Activated T-cell treated with anti-CD3 and anti-CD28 coated beads, Interleukin-2, amount 50 U/mL, for 72 hours (primary cell): Measurements from ENCODE around the gene RNF217. TPM values are rescaled to one million over a fixed set of nuclear protein-coding genes. Genes with fewer than 3 reads are reported as not detected.
"Not testable (repeated sequence)": the region's sequence is repeated elsewhere in the genome, so short reads cannot be mapped to it uniquely, and the experiment has no call there.

Experiments used
- ATAC-seq, 2 donors: fragments of 150-1000 bp; cut with Tn5 transposase; replicated peaks in 1 of 2; 2 replicates each; pipeline ENCODE4 v1.10.0; 2021; ENCODE audit warnings: moderate library complexity in 2 of 2, mild to moderate bottlenecking in 1 of 2
- DNase-seq, 2 donors: peaks; one replicate each; pipeline ENCODE4 v3.0.0; 2021 to 2022; ENCODE audit warnings: mixed read lengths in 1 of 2
- H3K27ac Mint-ChIP-seq: one replicate; pipeline ENCODE4 v1.8.0; 2022; ENCODE audit warnings: mild to moderate bottlenecking, moderate library complexity, mixed read lengths
- H3K27me3 Mint-ChIP-seq: one replicate; pipeline ENCODE4 v1.8.0; 2022; ENCODE audit warnings: low read depth, mixed read lengths
- H3K36me3 Mint-ChIP-seq, 2 donors: one replicate each; pipeline ENCODE4 v1.8.0; 2022; ENCODE audit warnings: mixed read lengths in 2 of 2, mild to moderate bottlenecking in 1 of 2; ENCODE audit not compliant: insufficient read depth in 2 of 2
- H3K4me1 Mint-ChIP-seq: one replicate; pipeline ENCODE4 v1.8.0; 2022; ENCODE audit warnings: low read depth, mixed read lengths
- H3K4me3 Mint-ChIP-seq, 2 donors: one replicate each; pipeline ENCODE4 v1.8.0; 2022; ENCODE audit warnings: mild to moderate bottlenecking in 2 of 2, mixed read lengths in 2 of 2, moderate library complexity in 2 of 2
- H3K9me3 Mint-ChIP-seq, 2 donors: one replicate each; pipeline ENCODE4 v1.8.0; 2022; ENCODE audit warnings: mixed read lengths in 2 of 2
- total RNA-seq, 2 donors: library from RNA; stranded (reverse); gene quantifications; one replicate each; pipeline ENCODE4 v1.2.3, GENCODE V29; 2022

RNF217 gene
- total RNA-seq, 2 donors from 2014 or later: 1.2 to 1.9 TPM

GRCh38 chr6:125019281-125019680 is 57.0 kb downstream of the RNF217 start:
- no peak for DNase-seq

GRCh38 chr6:125019918-125020317 is 57.7 kb downstream of the RNF217 start:
- Mint-ChIP-seq H3K9me3 (no peaks in the 10 kb centered on the region), H3K36me3 (no peaks in the 10 kb centered on the region), H3K27me3 (peaks cover 6% of the 10 kb centered on the region), H3K4me3 (no peak overlapping the region), H3K4me1 (no peaks in the 10 kb centered on the region), H3K27ac (no peak overlapping the region)
- DNase-seq (no peak), ATAC-seq (no peak)

More at GRCh38 chr6:125019281-125019680, 57.0 kb downstream of the RNF217 start:
- no peaks in the 10 kb centered on the region for H3K9me3 Mint-ChIP-seq
- ATAC-seq: no peak
- no peak overlapping the region for H3K27ac Mint-ChIP-seq
- no peak overlapping the region for H3K4me3 Mint-ChIP-seq
- H3K27me3 Mint-ChIP-seq: peaks cover 6% of the 10 kb centered on the region
- peaks cover 2% of the 10 kb centered on the region for H3K4me1 Mint-ChIP-seq
- H3K36me3 Mint-ChIP-seq: no peaks in the 10 kb centered on the region

GRCh38 chr6:125020385-125020784 is 58.1 kb downstream of the RNF217 start:
- Mint-ChIP-seq H3K27ac (no peak overlapping the region), H3K27me3 (peaks cover 6% of the 10 kb centered on the region), H3K9me3 (no peaks in the 10 kb centered on the region), H3K4me1 (no peaks in the 10 kb centered on the region), H3K36me3 (no peaks in the 10 kb centered on the region), H3K4me3 (no peak overlapping the region)
- ATAC-seq: no peak
- no peak for DNase-seq

- no peaks in the 10 kb centered on the region for H3K36me3 Mint-ChIP-seq
- H3K9me3 Mint-ChIP-seq: no peaks in the 10 kb centered on the region
- DNase-seq: no peak
- no peaks in the 10 kb centered on the region for H3K4me1 Mint-ChIP-seq
- no peak overlapping the region for H3K4me3 Mint-ChIP-seq
- peaks cover 3% of the 10 kb centered on the region for H3K27me3 Mint-ChIP-seq
- H3K27ac Mint-ChIP-seq: no peak overlapping the region
- ATAC-seq: no peak
Measured at GRCh38 chr6:125022391-125022989, 60.3 kb downstream of the RNF217 start.

- Mint-ChIP-seq H3K36me3 (no peaks in the 10 kb centered on the region), H3K27me3 (peaks cover 9% of the 10 kb centered on the region), H3K4me3 (no peak overlapping the region), H3K27ac (no peak overlapping the region), H3K4me1 (no peaks in the 10 kb centered on the region), H3K9me3 (no peaks in the 10 kb centered on the region)
- ATAC-seq (no peak), DNase-seq (no peak)
Measured at GRCh38 chr6:125025164-125025854, 63.1 kb downstream of the RNF217 start.

- ATAC-seq: no peak
- Mint-ChIP-seq H3K4me1 (no peaks in the 10 kb centered on the region), H3K4me3 (no peak overlapping the region), H3K36me3 (no peaks in the 10 kb centered on the region), H3K27ac (no peak overlapping the region), H3K27me3 (peaks cover 9% of the 10 kb centered on the region), H3K9me3 (peaks cover 0 to 3% of the 10 kb centered on the region in 2 donors)
- no peak for DNase-seq
Measured at GRCh38 chr6:125027287-125027686, 65.0 kb downstream of the RNF217 start.

GRCh38 chr6:125030969-125031368 is 68.7 kb downstream of the RNF217 start:
- no peaks in the 10 kb centered on the region for H3K4me1 Mint-ChIP-seq
- DNase-seq: no peak
- no peaks in the 10 kb centered on the region for H3K36me3 Mint-ChIP-seq

GRCh38 chr6:125031385-125031784 is 69.1 kb downstream of the RNF217 start:
- Mint-ChIP-seq H3K4me1 (no peaks in the 10 kb centered on the region), H3K27ac (no peak overlapping the region), H3K4me3 (no peak overlapping the region), H3K36me3 (no peaks in the 10 kb centered on the region), H3K9me3 (peaks cover 0 to 3% of the 10 kb centered on the region in 2 donors), H3K27me3 (peaks cover 9% of the 10 kb centered on the region)
- no peak for DNase-seq
- no peak for ATAC-seq

More at GRCh38 chr6:125030969-125031368, 68.7 kb downstream of the RNF217 start:
- Mint-ChIP-seq H3K27ac (no peak overlapping the region), H3K27me3 (peaks cover 9% of the 10 kb centered on the region), H3K4me3 (no peak overlapping the region), H3K9me3 (peaks cover 0 to 3% of the 10 kb centered on the region in 2 donors)
- ATAC-seq: no peak

- not testable (repeated sequence) for H3K27ac Mint-ChIP-seq, H3K36me3 Mint-ChIP-seq, H3K4me3 Mint-ChIP-seq, H3K27me3 Mint-ChIP-seq, DNase-seq, ATAC-seq, H3K9me3 Mint-ChIP-seq, H3K4me1 Mint-ChIP-seq
Measured at GRCh38 chr6:125034929-125035328, 72.7 kb downstream of the RNF217 start.

- H3K27ac Mint-ChIP-seq, ATAC-seq, H3K4me3 Mint-ChIP-seq, H3K36me3 Mint-ChIP-seq, H3K4me1 Mint-ChIP-seq, H3K9me3 Mint-ChIP-seq, H3K27me3 Mint-ChIP-seq, DNase-seq: not testable (repeated sequence)
Measured at GRCh38 chr6:125036486-125036885, 74.2 kb downstream of the RNF217 start.

- H3K27ac Mint-ChIP-seq: no peak overlapping the region
- no peaks in the 10 kb centered on the region for H3K4me1 Mint-ChIP-seq
- no peak for DNase-seq
- no peaks in the 10 kb centered on the region for H3K36me3 Mint-ChIP-seq
- H3K9me3 Mint-ChIP-seq: peaks cover 0 to 1% of the 10 kb centered on the region in 2 donors
- no peak overlapping the region for H3K4me3 Mint-ChIP-seq
- H3K27me3 Mint-ChIP-seq: no peaks in the 10 kb centered on the region
- ATAC-seq: no peak
Measured at GRCh38 chr6:125037827-125038226, 75.6 kb downstream of the RNF217 start.

- H3K27me3 Mint-ChIP-seq: no peaks in the 10 kb centered on the region
- no peak for ATAC-seq
- no peak overlapping the region for H3K27ac Mint-ChIP-seq
- peaks cover 0 to 1% of the 10 kb centered on the region in 2 donors for H3K9me3 Mint-ChIP-seq
- no peak overlapping the region for H3K4me3 Mint-ChIP-seq
- no peaks in the 10 kb centered on the region for H3K4me1 Mint-ChIP-seq
- no peak for DNase-seq
- H3K36me3 Mint-ChIP-seq: no peaks in the 10 kb centered on the region
Measured at GRCh38 chr6:125038925-125039324, 76.7 kb downstream of the RNF217 start.

GRCh38 chr6:125041740-125042459 is 79.7 kb downstream of the RNF217 start:
- Mint-ChIP-seq H3K27ac (no peak overlapping the region), H3K4me1 (no peaks in the 10 kb centered on the region), H3K27me3 (no peaks in the 10 kb centered on the region), H3K4me3 (no peak overlapping the region), H3K9me3 (peaks cover 0 to 1% of the 10 kb centered on the region in 2 donors), H3K36me3 (no peaks in the 10 kb centered on the region)
- ATAC-seq: no peak
- no peak for DNase-seq
